ENCODE measurements around the gene BNIP5.

Gene BNIP5

GRCh38 chr6:36296240-36296639 lies 40.4 kb downstream of the BNIP5 start:
- DNase-seq (ENCODE audit: low spot score) = no peak

GRCh38 chr6:36292170-36292569 lies 44.5 kb downstream of the BNIP5 start:
- no peak for DNase-seq (ENCODE audit: low spot score)

DNA sequence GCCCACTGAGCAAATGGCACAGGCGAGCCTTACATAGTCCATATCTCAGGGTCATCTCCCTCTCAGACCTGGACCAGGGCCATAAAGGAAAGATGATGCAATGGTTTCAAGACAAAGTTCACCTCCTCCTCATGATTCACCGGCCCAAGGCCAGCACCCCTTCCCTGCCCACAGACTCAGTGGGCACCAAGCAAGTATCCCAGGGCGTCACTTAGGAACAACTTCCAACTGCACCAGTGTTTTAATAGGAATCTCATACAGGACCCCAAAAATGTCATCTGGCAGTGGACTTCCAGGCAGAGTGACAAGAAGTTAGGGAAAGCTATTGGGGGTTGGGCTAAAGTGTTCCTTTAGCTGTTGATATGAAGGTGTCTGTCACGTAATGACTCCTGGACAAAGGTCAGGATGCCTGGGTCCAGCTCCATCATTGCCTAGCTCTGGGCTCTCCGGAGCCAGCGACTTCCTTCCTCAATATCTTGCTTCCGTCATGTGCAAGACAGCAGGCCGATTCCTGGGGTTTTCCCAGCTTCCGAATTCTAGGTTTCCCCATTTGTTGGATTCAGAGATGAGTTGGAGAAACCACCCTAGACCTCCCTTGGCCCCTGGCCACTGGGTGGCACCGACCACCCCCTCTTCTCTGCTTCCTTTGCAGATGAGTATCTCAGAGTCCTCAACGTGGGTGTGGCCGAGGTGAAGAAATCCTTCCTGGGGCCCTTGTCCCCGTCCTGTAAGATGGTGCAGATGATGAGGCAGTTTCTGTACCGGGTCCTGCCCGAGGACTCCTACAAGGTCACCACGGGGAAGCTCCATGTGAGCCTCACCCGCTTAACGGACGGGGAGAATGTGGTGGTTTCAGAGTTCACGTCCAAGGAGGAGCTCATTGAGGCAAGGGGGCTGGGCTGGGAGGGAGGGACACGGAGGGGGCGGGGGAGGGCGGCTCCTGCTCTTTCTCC lies 45.7 kb downstream of the BNIP5 start:
- DNase-seq (ENCODE audit: low spot score) = no peak

GRCh38 chr6:36289281-36289878 lies 47.3 kb downstream of the BNIP5 start:
- no peak for DNase-seq (ENCODE audit: low spot score)

DNA sequence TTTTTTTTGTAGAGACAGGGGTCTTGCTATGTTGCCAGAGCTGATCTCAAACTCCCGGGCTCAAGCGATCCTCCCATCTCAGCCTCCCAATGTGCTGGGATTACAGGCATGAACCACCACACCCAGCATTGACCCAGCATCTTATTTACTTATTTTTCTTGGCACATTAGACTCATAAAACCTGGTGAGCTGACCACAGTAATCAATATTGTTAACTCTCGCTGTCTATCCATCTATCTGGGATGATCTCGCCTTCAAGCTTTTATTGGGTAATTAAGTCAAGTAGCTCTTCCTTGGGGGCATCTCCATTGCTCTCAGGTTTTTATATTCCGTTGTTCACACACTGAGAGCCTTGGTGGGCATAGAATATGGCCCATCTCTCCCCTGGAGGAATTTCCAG lies 49.8 kb downstream of the BNIP5 start:
- DNase-seq (ENCODE audit: low spot score) = no peak

- peak; percentile 29 for DNase-seq (ENCODE audit: low spot score)
Measured at GRCh38 chr6:36285797-36286196, 50.9 kb downstream of the BNIP5 start.

DNA sequence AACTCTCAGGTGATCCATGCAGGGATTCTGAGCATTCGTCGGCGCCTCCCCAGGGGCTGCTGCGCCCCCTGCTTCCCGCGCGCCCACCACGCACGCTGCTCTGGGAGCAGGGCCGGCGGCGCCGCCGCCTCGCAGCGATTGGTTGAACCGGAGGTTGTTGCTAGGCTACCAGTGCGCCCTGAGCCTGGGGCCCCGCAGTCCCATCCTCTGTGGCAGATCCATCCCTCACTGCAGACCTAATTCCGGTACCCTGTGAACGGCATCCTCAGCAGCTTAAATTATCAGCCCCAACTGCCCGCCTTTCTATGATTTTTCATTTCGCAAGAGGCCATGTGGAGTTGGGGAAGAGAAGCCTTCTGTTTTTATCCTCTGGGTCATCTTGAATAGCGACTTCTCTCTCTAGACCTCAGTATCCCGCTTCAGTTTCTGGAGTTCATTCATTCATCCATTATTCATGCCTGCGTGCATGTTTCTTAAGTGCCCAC lies 51.5 kb downstream of the BNIP5 start:
- no peak for DNase-seq (ENCODE audit: low spot score)

- DNase-seq (ENCODE audit: low spot score) = no peak
Measured at GRCh38 chr6:36284359-36284758, 52.3 kb downstream of the BNIP5 start.

- no peak for DNase-seq (ENCODE audit: low spot score)
Measured at GRCh38 chr6:36283608-36284007, 53.1 kb downstream of the BNIP5 start.

DNA sequence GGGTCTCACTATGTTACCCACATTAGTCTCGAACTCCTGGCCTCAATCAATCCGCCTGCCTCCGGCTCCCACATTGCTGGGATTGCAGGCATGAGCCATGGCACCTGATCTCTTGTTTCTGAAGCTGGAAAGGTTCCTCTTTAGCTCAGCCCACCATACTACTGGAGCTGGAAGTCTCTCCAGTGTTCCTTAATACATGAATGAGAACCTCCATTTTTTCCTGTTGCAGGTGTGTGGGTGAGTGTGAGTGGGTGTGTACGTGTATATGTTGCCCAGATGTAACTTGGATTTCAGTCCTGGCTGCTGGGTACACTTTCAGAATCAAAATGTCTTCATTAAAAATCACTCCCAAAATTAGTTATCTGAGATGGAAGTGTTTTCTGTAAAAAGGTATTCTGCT lies 55.7 kb downstream of the BNIP5 start:
- no peak for DNase-seq (ENCODE audit: low spot score)

DNA sequence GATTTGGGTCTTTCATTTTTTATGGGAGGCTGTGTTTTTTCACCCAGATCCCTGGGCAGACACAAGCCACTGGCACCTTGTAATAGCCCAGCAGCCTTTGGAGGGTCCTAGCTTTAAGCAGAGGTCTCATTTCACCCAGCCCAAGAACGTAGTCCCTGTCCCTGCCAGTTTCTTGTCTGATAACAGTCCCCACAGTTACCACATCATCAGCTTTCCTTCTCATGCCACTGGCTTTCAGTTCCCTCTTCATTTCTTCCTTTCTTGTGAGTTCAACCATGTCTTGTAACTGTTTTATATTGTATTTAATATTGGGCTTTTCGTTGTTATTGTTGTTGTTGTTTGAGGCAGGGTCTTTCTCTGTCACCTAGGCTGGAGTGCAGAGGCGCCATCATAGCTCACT lies 56.2 kb downstream of the BNIP5 start:
- no peak for DNase-seq (ENCODE audit: low spot score)

DNA sequence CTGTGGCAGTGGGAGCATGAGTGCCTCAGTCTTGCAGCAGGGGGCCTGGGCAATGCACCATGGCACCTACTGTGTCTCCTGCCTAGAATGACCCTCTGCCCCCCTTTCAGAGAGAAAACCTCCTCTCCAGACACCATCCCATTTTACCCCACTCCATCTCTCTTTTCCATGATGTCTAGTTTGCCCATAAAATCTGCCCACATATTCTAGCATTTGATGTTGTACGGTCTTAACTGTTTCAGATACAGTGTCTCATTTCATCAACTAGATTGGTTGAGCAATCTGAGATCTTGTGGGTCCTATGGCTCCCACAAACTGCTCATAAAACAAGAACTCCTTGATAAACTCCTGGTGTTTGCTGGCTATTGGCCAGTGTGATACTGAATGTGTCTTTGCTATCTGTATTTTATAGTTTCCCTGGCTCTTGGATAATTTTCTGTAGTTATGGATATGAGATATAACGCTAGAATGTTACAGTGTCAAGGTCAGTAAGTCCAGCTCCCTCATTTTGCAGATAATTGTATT lies 58.7 kb downstream of the BNIP5 start:
- DNase-seq (ENCODE audit: low spot score) = no peak

GRCh38 chr6:36276581-36277536 lies 59.8 kb downstream of the BNIP5 start:
- no peak for DNase-seq (ENCODE audit: low spot score)

DNA sequence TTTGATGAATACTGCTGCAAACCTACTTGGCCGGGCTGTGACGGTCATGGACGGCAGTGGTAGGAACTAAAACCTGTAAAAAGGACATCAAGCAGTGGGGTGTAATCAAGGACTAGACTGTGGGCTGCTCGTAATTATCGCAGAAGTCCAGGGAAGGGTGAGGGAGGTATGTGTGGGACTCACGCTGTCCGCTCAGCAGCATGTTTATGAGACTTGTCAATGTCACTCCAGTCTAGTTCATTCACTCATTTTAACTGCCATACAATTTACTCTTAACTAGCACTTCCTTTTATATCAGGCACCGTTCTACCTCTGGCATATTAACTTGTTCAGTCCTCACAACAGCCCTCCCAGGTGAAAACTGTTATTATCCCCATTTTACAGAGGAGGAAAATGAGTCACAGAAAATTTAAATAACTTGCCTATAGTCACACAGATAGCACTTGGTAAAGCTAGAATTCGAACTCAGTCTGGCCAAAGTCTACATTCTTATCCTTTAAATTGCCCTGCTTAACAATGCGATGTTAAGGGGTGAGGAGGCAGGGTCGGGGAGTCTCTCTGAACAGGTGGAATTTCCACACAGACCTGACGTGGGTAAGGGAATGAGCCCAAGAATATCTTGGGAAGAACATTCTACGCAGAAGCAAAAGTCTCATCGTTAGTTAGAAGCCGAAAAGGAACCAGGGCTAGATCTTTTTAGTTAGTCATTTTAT lies 62.7 kb downstream of the BNIP5 start:
- no peak for DNase-seq (ENCODE audit: low spot score)

- DNase-seq (ENCODE audit: low spot score) = no peak
Measured at GRCh38 chr6:36273067-36273466, 63.6 kb downstream of the BNIP5 start.

DNA sequence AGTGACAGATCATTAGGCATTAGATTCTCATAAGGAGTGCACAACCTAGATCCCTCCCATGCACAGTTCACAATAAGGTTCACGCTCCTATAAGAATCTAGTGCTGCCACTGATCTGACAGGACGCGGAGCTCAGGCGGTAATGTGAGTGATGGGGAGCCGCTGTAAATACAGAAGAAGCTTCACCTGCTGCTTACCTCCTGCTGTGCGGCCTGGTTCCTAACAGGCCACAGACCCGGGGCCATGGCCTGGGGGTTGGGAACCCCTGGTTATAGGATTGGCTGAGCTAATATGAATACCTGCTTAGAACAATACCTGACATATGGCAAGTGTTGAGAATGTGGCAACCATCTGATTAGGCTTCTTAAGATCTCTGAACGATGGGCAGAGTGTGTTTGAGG lies 64.5 kb downstream of the BNIP5 start:
- no peak for DNase-seq (ENCODE audit: low spot score)

DNA sequence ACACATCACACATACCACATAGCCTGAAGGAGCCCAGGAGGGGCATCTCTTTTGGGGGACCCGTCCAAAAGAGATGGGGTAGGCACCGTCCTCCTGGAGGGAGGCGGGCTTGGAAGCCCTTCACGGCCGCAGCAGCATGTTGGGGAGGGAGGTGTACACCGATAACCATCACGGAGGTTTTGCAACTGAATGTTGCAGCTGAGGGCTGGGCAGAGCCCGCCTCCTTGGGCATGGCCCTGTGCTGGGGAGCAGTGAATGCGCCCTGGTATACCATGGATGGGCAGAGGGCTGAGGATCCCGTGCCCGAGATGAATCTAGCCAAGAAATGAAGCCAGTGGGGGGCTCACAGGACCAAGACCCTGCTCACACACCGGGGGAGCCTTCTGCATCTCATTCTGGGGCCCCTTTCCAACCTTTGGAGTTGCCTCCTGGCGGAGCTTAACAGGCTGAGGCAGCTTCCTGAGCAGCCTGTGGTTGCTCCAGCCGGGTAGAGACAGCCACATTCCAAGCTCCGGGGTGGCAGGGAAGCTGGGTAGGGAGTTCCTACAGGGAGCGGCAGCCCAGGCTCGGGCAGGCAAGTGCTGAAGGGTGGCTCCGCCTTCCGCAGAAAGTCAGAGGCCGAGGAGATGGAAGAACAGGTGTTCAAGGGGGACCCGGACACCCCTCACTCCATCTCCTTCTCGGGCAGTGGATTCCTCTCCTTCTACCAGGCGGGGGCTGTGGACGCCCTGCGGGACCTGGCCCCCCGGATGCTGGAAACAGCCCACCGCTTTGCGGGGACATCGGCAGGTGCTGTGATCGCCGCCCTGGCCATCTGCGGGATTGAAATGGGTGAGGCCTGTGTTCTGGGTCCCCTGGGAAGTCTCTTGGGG lies 66.6 kb downstream of the BNIP5 start, which contains the start of gene PNPLA1:
TSS of gene PNPLA1 (plus strand) at position 227 of the 872 bp plus-strand sequence. CDS start at position 627, 400 bp downstream.
- DNase-seq (ENCODE audit: low spot score) = no peak

DNA sequence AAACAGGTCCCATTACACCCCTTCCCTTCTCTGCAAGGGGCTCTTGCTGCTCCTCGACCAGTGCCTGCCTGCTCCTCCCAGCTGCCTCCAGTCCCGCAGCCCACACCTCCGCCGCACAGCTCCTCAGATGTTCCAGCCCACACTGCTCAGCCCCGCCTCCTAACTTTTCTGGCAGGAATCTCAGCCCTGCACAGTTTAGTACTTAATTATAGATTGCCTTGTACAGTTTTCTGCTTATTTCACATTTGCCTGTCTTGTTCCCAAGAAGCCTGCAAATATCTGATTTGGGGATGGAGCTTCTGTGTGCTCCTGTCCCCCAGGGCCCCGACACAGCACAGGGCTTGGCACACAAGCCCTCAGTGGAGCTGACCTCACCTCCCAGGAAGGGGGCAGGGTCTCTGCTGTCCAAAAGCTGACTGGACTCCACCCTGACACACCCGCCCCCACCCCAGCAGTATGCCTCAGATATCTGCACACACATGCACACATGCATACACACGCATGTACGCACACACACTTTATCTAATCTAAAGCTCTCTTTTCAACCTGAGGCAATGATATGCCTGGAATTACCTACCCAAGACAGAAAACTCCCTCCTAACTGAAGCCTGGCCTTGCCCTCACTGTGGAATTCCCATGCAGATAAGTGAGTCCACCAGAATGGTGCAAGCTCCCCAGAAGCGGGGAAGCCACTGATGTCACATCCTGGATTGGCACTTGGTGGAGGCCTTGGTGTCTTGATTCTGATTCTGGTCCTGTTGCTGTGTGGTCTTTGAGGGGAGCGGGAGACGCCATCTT lies 68.0 kb downstream of the BNIP5 start:
- DNase-seq (ENCODE audit: low spot score) = no peak

DNA sequence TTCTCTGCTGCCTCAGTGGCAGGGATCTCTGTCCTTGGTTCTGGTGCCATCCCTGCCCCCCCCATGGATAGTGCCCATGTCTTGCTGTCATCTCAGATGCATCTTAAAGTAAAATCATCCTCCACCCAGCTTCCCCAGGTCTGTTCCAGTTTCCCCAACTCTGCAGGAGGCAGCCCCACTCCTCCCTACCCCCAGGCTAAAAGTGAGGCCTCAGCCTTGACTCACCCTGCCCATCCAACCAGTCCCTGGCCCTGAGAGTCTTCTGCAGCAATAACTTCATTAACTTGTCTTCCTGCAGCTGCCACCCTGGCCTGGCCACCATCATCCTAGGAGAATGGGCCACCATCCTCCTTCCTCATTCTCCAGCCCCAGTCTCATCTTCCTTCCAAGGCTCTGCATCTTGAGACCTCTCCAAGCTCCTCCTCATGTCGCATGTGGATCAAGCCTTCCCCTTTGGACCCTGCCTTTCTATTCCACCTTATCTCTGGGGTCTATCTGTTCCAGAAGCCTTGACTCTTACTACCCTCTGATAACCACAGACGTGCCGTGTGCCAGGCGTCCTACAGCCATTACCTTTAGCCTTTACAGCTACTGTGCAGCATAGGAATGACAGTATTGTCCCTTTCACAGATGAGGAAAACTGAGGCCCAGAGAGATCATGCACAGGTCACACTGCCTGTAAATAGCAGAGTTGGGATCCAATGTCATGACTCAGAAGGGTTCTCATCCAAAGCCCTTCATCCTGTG lies 68.8 kb downstream of the BNIP5 start:
- DNase-seq (ENCODE audit: low spot score) = no peak

Data from hematopoietic multipotent progenitor cell treated with erythropoietin and hydrocortisone succinate and interleukin-3 and kit ligand, for 15 days (in vitro differentiated cells).